Mucosa of descending colon (tissue), 3 donors: Measurements from ENCODE around the gene STRAP. TPM values are rescaled to one million over a fixed set of nuclear protein-coding genes. Genes with fewer than 3 reads are reported as not detected.
"Not testable (repeated sequence)": the region's sequence is repeated elsewhere in the genome, so short reads cannot be mapped to it uniquely, and the experiment has no call there.

Experiments used
- ATAC-seq: fragments of 200-7000 bp; cut with Tn5 transposase; one replicate; pipeline ENCODE4 v1.9.1; 2020; ENCODE audit warnings: mild to moderate bottlenecking, moderate library complexity
- DNase-seq, 3 donors: peaks; one replicate each; pipeline ENCODE4 v3.0.0-alpha.2; 2020
- H3K36me3 ChIP-seq: fragments of 200-600 bp; one replicate; pipeline ENCODE4 v1.8.0; 2021; ENCODE audit warnings: low read depth, mild to moderate bottlenecking
- H3K4me1 ChIP-seq: fragments of 200-600 bp; one replicate; pipeline ENCODE4 v1.8.0; 2021; ENCODE audit warnings: low read depth, mild to moderate bottlenecking
- H3K4me3 ChIP-seq: fragments of 200-600 bp; one replicate; pipeline ENCODE4 v1.8.0; 2021; ENCODE audit warnings: mild to moderate bottlenecking
- H3K9me3 ChIP-seq: fragments of 200-600 bp; one replicate; pipeline ENCODE4 v1.8.0; 2021; ENCODE audit warnings: mild to moderate bottlenecking
- intact Hi-C, 2 donors: fragments of 100-400 bp; cut with DNase I in 1 of 2; cut with micrococcal nuclease in 1 of 2; formaldehyde crosslinking; loops; one replicate each; pipeline versions ENCODE4 v1.11.0 to v1.11.1; 2022; cut with DNase I, micrococcal nuclease
- total RNA-seq, 3 donors: library from RNA; stranded (reverse); fragmentation: NEBNext Ultra II Directional in 2 of 3; extraction: Animal tissue kit (Norgen Biotek cat#: 25700) in 2 of 3; gene quantifications; one replicate each; pipeline versions ENCODE4 v1.2.1 to v1.2.4, GENCODE V29; 2021 to 2023
- TF ChIP-seq, protein P1 (sequence below): fragments of 200-600 bp; IDR thresholded peaks from one replicate; pipeline ENCODE4 v1.8.0; 2022; ENCODE audit warnings: antibody characterized with exemption, mild to moderate bottlenecking
- donor health status: DM: no; HTN: no; CAD: no; lungs with moderate emphysema.
- donor health status: DM: no; HTN: no; CAD: no.
- donor health status: DM: no; HTN: yes; CAD: no.

STRAP gene
- total RNA-seq, 3 donors from 2014 or later = 50.5 to 86.5 (median 72.8) TPM

DNA sequence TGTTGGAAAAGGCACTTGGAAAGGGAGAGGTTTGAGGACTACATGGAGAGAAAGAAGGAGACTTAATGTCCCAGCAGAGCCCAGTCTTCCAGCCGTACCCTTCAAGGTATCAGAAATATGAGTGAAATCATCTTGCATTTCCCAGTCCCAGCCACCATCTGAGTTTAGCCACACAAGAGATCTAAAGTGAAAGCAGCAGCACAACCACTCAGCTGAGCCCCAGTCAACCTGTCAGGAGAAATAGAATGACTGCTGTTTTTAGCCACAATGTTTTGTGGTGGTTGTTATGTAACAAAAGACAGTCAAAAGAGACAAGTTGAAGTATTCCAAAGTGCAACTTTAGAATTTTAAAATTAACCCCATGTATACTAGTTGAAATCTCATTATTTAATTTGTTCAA is 56.9 kb downstream of the STRAP start:
- no peak overlapping the region for H3K4me3 ChIP-seq
- ATAC-seq = no peak
- TF ChIP-seq, protein P1, sequence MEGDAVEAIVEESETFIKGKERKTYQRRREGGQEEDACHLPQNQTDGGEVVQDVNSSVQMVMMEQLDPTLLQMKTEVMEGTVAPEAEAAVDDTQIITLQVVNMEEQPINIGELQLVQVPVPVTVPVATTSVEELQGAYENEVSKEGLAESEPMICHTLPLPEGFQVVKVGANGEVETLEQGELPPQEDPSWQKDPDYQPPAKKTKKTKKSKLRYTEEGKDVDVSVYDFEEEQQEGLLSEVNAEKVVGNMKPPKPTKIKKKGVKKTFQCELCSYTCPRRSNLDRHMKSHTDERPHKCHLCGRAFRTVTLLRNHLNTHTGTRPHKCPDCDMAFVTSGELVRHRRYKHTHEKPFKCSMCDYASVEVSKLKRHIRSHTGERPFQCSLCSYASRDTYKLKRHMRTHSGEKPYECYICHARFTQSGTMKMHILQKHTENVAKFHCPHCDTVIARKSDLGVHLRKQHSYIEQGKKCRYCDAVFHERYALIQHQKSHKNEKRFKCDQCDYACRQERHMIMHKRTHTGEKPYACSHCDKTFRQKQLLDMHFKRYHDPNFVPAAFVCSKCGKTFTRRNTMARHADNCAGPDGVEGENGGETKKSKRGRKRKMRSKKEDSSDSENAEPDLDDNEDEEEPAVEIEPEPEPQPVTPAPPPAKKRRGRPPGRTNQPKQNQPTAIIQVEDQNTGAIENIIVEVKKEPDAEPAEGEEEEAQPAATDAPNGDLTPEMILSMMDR = no peak
- no peaks in the 10 kb centered on the region for H3K4me1 ChIP-seq
- H3K9me3 ChIP-seq = peaks cover 2% of the 10 kb centered on the region
- intact Hi-C loops = no loop called here
- H3K36me3 ChIP-seq = no peaks in the 10 kb centered on the region
- DNase-seq = no peak

DNA sequence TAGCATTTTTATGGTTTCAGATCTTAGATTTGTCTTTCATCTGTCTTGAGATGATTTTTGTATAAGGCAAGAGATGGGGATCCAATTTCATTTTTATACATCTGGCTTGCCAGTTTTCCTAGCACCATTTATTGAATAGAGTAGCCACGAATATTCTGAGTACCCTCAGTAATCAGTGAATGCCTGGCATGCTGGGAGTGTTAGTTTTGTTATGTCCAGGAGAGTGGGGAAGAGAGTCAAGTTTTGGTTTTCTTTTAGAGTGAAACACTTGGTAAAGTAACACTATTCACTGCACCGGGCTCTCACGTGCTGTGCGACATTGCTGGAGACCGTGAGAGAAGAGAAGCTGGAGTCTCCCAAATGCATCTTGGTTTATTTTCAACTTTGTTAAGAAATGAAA is 60.3 kb downstream of the STRAP start:
- intact Hi-C loops = no loop called here
- Histone ChIP-seq H3K36me3 (no peaks in the 10 kb centered on the region), H3K4me3 (no peak overlapping the region), H3K4me1 (no peaks in the 10 kb centered on the region), H3K9me3 (peaks cover 2% of the 10 kb centered on the region)
- DNase-seq (no peak), ATAC-seq (no peak)
- TF ChIP-seq, protein P1 = no peak

DNA sequence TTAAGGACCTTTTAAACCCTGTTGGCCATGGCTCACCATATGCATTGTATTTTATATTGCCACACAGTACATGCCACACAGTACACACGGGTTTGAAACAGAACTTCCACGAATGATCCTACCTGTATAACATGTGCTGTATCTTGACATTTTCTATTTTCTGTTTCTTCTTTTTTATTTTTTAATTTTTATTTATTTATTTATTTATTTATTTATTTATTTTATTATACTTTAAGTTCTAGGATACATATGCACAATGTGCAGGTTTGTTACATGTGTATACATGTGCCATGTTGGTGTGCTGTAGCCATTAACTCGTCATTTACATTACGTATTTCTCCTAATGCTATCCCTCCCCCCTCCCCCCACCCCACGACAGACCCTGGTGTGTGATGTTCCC is 61.3 kb downstream of the STRAP start:
- H3K9me3 ChIP-seq, H3K4me3 ChIP-seq, H3K4me1 ChIP-seq, DNase-seq, H3K36me3 ChIP-seq, ATAC-seq, intact Hi-C loops: not testable (repeated sequence)

DNA sequence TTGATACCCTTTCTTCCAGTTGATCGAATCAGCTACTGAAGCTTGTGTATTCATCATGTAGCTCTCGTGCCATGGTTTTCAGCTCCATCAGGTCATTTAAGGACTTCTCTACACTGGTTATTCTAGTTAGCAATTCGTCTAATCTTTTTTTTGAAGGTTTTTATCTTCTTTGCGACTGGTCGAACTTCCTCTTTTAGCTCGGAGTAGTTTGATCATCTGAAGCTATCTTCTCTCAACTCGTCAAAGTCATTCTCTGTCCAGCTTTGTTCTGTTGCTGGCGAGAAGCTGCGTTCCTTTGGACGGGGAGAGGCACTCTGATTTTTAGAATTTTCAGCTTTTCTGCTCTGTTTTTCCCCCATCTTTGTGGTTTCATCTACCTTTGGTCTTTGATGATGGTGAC is 66.3 kb downstream of the STRAP start:
- H3K9me3 ChIP-seq, intact Hi-C loops, ATAC-seq, H3K36me3 ChIP-seq, H3K4me1 ChIP-seq, H3K4me3 ChIP-seq, DNase-seq: not testable (repeated sequence)

Other genes starting within 250 kb of the STRAP start
- 100 to 1,000 TPM; 100 to 204 (median 135) TPM for gene EPS8, start 93.0 kb upstream of the STRAP start, total RNA-seq
- 10 to 100 TPM; 53.1 to 77.3 (median 74.3) TPM for gene DERA, start 28.9 kb downstream of the STRAP start, total RNA-seq